HL-60/S4 (cell line): ENCODE measurements around the gene TRIM49B.
"Not testable (repeated sequence)": the region's sequence is repeated elsewhere in the genome, so short reads cannot be mapped to it uniquely, and the experiment has no call there.

Experiments
- in situ Hi-C: fragments of 300-500 bp; cut with MboI; formaldehyde crosslinking; loops from 2 replicates; pipeline ENCODE4 v1.14.3; 2022; ENCODE audit warnings: low sequenced_read_pairs

Gene TRIM49B, protein sequence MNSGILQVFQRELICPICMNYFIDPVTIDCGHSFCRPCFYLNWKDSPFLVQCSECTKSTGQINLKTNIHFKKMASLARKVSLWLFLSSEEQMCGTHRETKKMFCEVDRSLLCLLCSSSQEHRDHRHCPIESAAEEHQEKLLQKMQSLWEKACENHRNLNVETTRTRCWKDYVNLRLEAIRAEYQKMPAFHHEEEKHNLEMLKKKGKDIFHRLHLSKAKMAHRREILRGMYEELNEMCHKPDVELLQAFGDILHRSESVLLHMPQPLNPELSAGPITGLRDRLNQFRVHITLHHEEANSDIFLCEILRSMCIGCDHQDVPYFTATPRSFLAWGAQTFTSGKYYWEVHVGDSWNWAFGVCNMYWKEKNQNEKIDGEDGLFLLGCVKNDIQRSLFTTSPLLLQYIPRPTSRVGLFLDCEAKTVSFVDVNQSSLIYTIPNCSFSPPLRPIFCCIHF

GRCh38 chr11:49028523-49028922 is at the start of gene TRIM49B:
TSS of gene TRIM49B (plus strand) at chr11:49028823. CDS start at chr11:49031600, 2,777 bp downstream.
- in situ Hi-C loops: not testable (repeated sequence)

DNA sequence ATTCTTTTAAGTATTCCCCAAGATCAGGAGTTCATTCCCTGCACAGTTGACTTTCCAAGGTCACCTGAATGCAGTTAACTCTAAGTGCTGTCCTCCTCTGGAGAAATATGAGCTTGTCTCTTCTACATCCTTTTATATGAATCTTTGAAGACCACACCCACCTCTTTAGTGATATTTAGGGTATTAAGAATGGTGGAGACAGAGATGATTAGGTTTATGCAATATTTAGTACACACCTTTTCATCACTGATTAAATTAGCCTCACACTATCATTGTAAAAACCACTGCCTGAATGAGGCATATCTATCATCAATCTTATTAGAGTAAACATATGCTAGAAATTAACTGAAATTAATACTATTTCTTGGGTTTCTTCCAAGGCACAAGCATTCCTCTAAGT is 44.8 kb upstream of the TRIM49B start, which contains the start of gene TRIM51G:
TSS of gene TRIM51G (minus strand) at position 101 of the 400 bp plus-strand sequence. CDS start 2,190 bp downstream, outside the sequence.
- in situ Hi-C loops: not testable (repeated sequence)

- in situ Hi-C loops: not testable (repeated sequence)
These were observed 19.6 kb downstream of the TRIM49B start for GRCh38 chr11:49048229-49048628.

DNA sequence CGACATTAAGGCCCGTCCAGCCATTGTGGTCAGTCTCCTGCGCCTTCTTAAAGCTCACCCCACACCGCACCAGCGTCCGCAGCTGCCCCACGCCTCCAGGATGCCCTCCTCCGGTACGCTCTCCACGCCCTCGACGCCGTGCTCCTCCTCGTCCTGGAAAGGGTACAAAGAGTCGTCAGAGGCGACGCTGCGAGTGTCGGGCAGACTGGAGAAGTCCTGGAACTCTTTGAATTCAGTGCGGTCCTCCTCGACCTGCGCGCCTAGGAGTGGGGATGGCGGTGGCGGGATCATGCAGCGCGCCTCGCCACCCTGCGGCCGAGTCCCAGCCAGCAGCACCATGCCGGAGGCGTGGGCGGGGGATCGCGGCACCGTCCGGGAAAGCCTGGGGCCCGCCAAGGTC is 21.2 kb downstream of the TRIM49B start:
- in situ Hi-C loops: not testable (repeated sequence)

DNA sequence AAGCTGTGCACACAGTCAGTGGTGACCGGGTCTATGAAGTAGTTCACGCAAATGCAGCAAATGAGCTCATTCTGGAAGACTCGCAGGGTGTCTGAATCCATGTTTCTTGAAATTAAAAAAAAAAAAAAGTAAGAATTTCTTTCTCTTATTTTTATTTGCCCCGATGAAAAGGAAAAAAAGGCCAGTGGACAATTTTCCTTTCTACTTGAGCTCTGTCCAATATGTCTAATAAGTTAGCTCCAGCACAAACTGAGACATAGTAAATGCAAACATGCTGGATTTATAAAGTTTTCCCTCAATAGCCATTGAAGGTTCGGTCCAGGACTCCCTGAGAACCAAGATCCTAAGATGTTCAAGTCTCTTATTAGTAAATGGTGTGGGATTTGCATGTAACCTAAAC is 30.4 kb downstream of the TRIM49B start, which contains the start of gene TRIM64C:
TSS of gene TRIM64C (minus strand) at position 101 of the 400 bp plus-strand sequence. CDS start at position 101, 0 bp downstream.
- in situ Hi-C loops: not testable (repeated sequence)

DNA sequence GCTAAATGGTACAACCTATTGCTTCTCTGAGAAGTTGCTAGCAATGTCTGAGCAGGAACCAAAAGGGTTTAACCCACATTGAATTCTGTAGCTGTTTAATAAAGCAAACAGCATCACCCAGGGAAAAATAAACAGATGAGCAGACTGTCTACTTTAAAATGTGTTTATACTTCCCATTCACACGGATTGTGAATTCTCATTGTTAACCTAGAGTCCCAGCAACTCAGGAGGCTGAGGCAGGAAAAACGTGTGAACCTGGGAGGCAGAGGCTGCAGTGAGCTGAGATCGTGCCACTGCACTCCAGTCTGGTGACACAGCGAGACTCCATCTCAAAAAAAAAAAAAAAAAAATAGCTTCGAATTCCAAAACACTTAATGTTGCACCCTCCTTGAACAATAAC is 41.3 kb downstream of the TRIM49B start:
- in situ Hi-C loops: not testable (repeated sequence)
